Adipose tissue (tissue), 3 donors: ENCODE measurements around the gene MEIS1. TPM values are rescaled to one million over a fixed set of nuclear protein-coding genes. Genes with fewer than 3 reads are reported as not detected.
"Not testable (repeated sequence)": the region's sequence is repeated elsewhere in the genome, so short reads cannot be mapped to it uniquely, and the experiment has no call there.

ENCODE experiments used
- H3K27ac ChIP-seq: one replicate; pipeline ENCODE4 v1.5.1; 2013; ENCODE audit warnings: low read depth, low read length
- WGBS, 3 donors: extraction: QIAGEN DNeasy Blood & Tissue Kit; methylation state at CpG; one replicate each; pipeline ENCODE4 v1.1.7; 2013; 5-methylcytosine and 5-hydroxymethylcytosine counted together
- polyA plus RNA-seq, 3 donors: library from polyadenylated mRNA; stranded (reverse); fragments of 200-250 nt; gene quantifications; one replicate each; pipeline ENCODE4 v1.2.3, GENCODE V29; 2013
- donor health status: healthy with polysubstance abuse.
- donor health status: Bipolar disorder and iron deficiency.
- donor health status: healthy.

MEIS1 gene
- polyA plus RNA-seq, 3 donors, result 13.7 to 27.3 (median 21.3) TPM

DNA sequence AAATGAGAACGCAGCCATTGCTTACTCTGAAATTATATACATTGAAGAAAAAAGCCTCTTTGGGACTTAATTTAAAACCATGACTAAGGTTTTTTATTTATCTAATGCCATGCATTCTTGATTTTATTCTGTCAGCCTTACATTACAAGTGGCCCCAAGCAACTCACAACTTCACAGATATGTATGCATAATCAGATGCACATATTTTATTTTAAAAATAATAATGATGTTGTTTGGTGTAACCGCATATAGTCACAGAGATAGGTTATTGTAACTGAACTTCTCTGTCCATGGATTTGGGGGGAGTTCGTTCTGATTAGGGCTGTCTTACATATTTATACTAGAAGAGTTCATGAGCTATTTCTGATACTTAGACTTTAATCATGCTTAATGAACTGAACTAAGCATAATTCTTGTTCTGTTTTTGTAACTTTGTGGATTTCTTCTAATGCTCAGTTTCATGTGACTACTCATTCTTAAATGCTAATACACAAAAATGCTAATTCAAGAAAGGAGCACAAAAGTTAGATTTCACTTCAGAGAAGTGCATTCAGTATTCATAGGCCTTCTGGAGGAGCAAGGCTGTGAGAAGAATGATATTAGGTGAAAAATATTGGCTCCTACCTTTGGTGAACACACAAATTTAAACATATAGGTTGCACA, 26.2 kb downstream of the MEIS1 start:
- H3K27ac ChIP-seq, result no peak overlapping the region
- 80 to 90% (median 89%) methylated on average over 3 of the region's 3 CpGs for WGBS, 3 donors

DNA sequence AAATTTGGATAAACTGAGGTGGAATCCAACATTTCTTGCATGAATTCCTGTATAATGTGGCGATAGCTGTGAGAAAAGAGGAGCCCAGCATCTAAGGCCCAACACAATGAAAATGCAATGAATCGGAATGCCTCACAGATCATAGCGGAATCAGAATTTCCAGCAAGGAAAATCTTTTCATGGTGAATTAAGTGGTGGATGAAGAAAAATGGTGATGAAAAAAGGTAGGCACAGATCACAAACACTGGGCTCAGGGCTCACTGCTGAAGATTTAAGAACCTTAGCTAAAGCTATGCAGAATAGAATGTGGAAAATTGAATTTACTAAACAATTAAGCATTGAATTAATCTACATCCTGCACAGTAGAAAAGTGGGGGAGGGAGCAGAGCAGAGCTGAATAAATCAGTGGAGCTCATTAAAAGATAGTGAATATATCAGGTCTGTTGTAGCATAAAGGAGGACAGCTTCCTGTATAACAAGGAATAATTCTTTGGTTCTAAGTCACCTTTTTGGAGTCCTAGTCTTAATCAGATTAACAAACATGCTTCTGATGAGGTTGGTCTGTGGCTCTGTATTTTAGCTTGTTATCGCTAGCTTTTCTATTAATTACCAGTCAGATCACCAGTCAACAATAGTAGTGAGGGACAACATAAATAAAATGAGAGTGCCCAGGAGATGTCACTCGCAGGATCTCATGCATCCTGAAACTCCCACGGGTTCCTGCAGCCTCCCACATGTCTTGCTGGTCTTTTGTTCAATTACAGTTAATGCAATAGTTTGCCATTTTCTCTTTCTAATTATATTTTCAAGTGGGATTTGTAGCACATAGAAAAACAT, 27.0 kb downstream of the MEIS1 start:
- no peak overlapping the region for H3K27ac ChIP-seq
- 63 to 78% (median 73%) methylated on average over 6 of the region's 6 CpGs for WGBS, 3 donors

DNA sequence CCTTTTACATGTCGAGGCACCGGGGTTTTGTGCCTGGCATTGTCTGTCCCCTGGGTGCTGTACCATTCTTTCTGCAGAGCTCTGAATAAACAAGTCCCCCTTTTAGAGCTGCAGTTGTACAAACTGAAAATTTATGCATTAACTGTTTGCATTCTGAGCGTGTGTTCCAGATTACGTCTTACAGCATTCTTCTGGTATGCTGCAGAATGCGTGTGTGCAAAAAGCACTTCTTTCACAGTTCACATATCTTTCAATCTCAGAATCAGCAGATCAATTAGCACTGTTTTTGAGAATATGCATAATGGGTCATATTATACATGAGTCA, 27.5 kb downstream of the MEIS1 start:
- H3K27ac ChIP-seq, result no peak overlapping the region
- WGBS, 3 donors, result 48 to 60% (median 57%) methylated on average over 5 of the region's 5 CpGs

DNA sequence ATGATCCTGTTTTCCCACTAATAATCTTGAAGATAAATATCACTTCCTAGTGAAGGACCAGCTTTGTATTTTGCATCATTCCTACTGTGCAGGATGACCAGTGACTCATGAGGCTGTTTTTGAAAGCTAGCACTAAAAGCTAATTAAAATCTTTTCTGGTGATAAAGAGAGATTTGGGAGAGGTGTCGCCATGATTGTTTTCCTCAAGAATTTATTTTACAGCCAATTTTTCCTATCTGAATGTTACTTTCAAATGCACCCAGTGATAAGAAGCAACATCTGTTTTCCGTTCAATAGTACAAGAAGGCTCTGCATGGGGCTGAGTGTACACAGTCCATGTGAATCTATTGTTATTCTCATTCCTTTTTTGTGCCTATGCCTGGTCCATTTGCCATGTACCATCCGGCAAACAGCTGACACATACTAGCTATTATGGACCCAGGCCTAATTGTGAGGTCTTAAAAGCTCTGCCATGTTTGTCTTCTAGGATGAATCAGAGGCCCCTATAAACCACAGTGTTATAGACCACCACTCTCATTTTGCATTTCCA, 28.4 kb downstream of the MEIS1 start:
- WGBS, 3 donors, result 38 to 73% (median 73%) methylated on average over 3 of the region's 3 CpGs
- no peak overlapping the region for H3K27ac ChIP-seq

DNA sequence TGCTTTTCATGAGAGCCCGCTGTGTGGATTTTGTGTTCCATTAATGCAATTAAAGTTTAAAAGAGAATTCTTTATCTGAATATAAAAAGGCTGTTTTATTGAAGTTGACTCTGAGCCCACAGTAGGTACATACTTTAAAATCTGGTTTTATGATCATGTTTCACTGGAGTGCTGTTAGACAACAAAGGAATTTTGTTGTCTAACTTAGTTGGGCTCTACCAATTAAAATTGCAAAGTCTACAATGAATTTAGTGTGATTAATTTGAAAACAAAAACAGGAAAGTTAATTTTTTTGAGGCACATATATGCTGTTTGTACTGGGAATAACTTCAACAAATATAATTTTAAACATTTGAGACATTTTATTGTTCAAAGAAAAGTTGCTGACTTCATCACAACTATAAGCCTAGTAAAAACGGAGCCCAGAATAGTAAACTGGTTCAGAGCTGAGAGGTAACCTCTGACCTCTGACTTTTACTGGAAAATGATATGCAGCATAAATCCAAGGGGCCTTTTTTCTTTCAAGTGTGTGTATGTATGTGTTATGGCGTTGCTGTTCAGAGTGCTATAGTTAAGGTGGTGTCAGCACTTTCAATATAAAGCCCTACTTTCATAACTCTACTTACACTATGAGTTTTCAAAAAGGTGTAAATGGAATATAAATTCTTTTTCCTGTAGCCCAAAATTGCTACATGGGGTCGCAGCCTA, 30.2 kb downstream of the MEIS1 start:
- no peak overlapping the region for H3K27ac ChIP-seq
- WGBS, 3 donors, result 59 to 83% (median 77%) methylated on average over 4 of the region's 4 CpGs

DNA sequence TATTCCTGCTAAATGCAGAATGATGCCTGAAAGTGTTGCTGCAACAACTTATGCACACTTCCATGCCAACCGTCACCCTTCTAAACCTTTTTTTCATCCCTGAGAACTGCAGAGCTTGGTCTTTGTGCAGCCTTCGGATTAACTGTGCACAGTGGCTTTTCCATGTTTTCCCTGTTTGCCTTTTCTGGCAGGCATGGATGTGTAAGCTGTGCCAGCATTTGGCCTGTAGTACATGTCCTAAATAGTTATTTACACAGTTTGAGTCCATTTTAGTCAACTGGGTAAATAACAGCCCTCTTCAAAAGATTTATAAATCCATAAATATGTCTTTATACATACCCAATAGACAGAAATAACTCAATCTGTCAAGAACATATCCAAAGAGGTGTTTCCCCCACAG, 31.5 kb downstream of the MEIS1 start:
- WGBS, 3 donors, result 27 to 74% (median 72%) methylated on average over 2 of the region's 2 CpGs
- H3K27ac ChIP-seq, result no peak overlapping the region

DNA sequence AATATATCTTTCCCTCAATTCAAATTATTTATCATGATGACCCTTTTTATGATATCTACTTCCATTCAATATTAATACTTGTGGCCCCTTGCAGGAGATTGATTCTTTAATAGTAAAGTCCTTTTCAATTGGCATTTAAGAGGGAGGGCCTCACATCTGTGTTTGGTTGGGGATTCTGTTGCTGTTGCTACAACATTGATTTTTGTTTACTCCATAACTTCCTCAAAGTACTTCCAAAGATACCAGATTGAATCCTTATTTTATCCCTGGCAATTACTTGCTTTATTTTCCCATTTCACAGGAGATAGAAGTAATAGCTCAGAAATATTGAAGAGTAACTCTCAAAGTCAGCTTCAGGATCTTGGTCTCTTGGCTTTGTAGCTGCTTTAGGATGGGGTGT, 32.8 kb downstream of the MEIS1 start:
- H3K27ac ChIP-seq, result no peak overlapping the region

DNA sequence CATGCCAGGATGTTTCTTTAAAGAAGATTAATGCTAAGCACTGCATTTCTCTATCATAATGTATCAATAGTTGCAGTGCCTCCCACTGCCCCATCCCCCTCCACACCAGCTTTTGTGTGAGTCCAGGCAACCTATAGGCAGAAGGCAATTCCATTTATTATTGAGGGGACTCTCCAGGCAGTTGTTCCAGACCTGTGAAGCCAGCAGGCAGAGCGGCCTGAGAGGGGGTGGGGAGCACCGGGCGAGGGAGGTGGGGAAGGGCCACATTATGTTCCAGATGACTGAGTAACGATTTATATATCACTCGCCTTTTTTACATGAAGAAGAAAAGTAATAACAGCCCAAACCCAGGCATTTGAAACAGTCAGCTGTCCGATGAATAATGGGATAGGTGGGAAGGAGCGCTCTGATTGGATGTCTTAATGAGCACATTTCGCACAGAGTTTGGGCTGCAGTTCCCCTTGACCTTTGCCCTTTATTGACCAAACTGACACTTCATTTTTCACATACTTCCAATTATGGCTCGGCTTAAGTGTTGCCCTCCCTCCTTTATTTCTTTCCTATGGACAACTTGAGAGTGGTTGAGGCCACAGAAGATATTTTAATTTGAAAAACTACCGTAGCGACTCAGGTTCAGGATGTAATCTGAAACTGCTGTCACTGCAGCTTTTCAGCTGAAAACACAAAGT, 34.4 kb downstream of the MEIS1 start:
- 44 to 79% (median 78%) methylated on average over 11 of the region's 11 CpGs for WGBS, 3 donors
- H3K27ac ChIP-seq, result no peak overlapping the region

DNA sequence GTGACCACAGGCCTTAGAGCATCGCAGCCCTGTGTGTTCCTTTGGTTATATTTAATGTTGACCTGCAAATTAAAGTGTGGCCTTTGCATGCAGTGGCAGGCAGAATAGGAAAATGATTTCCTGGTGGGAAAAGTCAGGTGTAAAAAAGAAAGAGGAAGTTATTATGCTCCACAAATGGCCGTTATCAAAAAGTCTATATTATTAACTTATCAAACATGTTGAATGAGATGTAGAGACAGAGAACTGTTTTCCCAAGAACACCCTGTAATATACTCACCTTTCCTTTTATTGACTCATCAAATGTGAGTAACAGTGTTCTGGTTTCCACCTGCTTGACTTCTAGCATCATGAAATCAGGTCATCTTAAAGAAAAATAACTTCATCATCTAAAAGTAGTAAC, 35.3 kb downstream of the MEIS1 start:
- WGBS, 3 donors, result 7 to 33% (median 29%) methylated on average over 2 of the region's 2 CpGs
- no peak overlapping the region for H3K27ac ChIP-seq

DNA sequence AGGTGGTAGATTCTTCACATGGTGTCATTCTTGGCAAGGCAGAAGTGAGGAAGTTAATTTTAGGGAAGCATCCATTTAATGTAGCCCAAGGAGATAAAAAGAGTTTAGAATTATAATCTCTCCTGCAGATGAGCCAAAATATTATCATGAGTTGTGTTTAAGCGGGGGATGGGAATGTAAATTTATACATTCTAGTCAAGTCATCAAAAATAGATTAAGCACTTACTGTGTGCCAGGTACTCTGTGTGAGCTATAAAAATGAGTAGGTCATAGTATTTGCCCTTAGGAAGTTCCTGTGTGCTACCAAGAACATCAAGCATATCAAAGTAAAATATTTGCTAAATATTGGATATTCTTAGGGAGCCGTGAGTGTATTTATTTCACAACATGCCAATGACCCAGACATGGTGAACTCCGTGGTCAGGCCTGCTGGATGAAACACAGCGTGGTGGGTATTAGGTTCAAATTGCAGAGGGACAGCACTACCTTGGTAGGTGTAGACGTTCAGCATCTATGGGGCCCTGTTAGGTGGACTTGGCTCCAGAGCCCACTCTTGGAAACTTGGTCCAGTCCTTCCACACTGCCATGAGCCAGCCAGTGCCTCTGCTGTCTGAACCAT, 37.4 kb downstream of the MEIS1 start:
- H3K27ac ChIP-seq, result no peak overlapping the region
- WGBS, 3 donors, result 61 to 85% (median 77%) methylated on average over 5 of the region's 5 CpGs

DNA sequence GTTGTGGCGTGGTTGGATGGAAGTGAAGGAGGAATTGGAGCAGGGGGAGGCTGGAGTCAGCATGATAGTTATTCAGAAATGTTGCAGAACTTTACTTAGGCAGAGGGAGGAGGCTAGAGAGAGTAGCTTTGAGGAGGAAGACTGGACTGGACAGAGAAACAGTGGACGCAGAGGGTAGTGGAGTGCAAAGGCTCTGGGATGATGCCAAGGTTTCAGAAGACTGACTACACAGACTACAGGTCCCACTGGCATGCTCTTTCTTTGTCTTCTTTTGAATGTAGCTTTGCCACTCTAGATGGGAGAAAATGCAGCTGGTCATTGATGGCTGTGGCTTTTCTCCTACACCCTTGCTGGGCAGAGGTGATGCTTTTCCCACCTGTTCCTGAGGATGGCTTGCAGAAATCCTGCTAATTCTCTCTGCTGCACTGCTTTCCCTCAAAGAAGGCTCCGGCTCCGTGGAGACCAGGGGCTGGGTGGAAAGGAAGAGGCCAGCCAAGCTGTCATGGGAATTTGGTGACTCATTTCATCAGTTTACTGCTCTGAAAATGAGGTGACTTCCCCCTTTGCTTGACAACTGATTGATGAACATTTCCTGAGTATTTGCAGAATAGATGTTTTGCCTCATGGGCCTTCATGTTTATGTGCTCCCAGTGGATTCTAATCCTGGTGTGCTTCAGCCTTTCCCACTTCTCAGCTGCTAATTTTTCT, 42.4 kb downstream of the MEIS1 start:
- WGBS, 3 donors, result 42 to 84% (median 48%) methylated on average over 4 of the region's 4 CpGs

DNA sequence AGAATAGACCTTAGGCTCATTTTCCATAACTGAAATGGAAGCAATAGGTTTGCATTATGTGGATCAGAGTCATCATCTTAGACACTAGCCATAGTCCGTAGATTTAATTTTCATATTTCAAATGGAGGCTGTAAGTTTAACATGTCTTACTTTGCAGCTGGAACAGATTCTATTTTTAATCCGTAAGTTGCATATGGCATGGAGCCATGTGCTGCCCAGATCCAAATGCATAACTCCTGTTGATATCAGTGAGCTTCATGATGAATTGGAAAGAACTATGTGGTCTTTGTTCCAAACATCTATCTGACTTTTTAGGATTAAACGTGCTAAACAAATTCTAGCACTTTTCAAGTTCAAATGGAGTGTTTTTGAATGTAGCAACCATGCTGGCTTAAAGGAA, 43.4 kb downstream of the MEIS1 start:
- 22 to 56% (median 52%) methylated on average over 3 of the region's 3 CpGs for WGBS, 3 donors
- H3K27ac ChIP-seq, result no peak overlapping the region

More for the DNA sequence above, 42.4 kb downstream of the MEIS1 start:
- H3K27ac ChIP-seq, result no peak overlapping the region

DNA sequence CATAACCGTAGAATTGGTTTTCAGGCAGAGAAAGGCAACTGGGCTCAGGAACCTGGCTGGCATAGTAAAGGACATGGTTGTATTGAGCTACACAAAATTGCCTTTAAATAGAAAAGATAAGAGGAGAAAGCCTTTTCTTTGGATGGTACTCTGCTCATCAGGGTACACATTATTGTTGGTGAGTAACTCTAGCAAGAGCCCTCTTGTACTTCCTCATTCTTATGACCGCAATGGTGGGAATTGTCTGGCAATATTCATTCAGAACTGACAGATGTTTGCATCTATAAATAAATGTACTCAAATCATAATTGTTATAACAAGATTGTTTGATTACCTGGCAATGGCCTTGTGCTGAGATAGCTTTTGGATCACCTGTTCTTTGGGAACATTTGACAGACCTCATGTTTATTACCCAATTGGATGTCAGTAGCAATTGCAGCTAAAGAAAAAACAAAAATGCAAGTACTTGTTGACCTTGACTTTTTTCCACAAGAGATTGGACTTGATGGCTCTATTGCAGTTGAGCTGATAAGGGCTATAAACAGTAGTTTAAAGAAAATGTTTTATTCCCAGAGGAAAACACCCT, 43.9 kb downstream of the MEIS1 start:
- WGBS, 3 donors, result 22 to 68% (median 61%) methylated on average over 2 of the region's 2 CpGs
- no peak overlapping the region for H3K27ac ChIP-seq

DNA sequence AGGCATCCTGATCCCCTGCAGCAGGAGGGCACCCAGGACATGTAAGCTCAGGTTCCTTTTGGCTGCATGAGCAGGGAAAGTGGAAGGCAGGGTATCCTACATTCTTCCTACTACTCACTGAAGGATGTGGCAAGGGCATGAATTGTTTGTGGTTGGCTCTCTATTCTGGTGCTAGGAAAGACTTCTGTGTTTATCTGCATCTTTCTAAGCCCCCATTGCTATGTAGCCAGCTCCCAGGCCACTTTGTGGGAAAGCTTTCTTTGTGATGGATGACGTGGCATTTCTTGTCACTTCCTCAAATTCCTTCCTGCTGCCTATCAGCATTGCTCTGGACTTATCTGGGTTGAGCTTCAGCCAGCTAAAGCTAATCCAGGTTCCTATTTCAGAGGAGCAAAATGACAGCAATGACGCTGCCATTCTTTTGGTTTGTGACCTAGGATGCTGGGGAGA, 46.2 kb downstream of the MEIS1 start:
- WGBS, 3 donors, result 14 to 34% (median 24%) methylated on average over 2 of the region's 2 CpGs
- H3K27ac ChIP-seq, result no peak overlapping the region

DNA sequence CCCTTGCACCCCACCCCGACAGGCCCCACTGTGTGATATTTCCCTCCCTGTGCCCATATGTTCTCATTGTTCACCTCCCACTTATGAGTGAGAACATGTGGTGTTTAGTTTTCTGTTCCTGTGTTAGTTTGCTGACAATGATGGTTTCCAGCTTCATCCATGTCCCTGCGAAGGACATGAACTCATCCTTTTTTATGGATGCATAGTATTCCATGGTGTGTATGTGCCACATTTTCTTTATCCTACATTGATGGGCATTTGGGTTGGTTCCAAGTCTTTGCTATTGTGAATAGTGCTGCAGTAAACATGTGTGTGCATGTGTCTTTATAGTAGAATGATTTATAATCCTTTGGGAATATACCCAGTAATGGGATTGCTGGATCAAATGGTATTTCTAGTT, 50.3 kb downstream of the MEIS1 start:
- WGBS, 3 donors, result 93 to 100% (median 94%) methylated on average over 2 of the region's 2 CpGs
- not testable (repeated sequence) for H3K27ac ChIP-seq

DNA sequence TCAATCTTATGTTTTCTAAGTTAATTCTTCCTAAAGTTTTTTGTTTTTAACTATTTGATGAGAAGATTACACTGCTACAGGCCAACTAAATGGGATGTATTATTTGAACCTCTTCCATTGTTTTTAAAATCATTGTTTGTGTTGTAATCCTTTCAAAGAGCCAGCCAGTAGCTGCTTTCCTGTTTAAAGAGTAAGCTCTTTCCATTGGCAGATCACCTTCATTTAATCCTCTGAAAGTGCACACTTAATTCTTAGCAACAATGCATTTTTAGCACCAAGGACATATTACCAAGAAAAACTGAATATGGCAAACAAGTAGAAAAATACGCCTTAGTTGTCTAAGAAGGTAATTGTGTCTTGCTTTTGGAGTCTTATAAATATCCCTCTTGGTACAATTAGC, 54.0 kb downstream of the MEIS1 start:
- no peak overlapping the region for H3K27ac ChIP-seq
- 52 to 85% (median 73%) methylated on average over 1 of the region's 1 CpG for WGBS, 3 donors

DNA sequence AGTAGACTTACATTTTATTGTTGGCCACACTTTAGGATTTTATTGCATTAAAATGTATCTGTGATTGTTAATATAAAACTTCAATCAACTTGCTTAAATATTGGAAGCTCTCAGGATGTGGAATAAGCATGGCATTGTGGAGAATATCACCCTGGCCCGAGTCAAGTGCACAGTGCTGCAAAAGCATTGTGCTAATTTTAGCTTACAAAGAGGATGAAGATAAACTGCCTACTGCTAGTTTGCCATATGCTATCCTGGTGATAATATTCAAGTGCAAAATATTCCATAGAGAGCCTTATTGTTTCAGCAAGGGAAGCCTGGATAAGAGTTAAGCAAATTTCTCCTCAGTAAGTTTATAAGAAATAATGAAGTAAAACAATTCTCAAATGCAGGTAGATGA, 54.5 kb downstream of the MEIS1 start:
- WGBS, 3 donors, result 6 to 21% (median 14%) methylated on average over 1 of the region's 1 CpG
- no peak overlapping the region for H3K27ac ChIP-seq
